ENCODE results near the gene MAU2.

GRCh38 chr19:19336597-19336996, 16.0 kb downstream of the MAU2 start:
- TF ChIP-seq CTCF (conservative IDR thresholded peaks at IDR 0.05 in 1 of 2, IDR thresholded peaks at IDR 0.05 in 1 of 2; ENCODE audit: low read depth in 1 of 2, low read length in 2 of 2) (no peak), EZH2 (IDR thresholded peaks at IDR 0.05; ENCODE audit: low read length, missing control alignments) (no peak)
